ENCODE results near the gene B4GALT4. TPM values are rescaled to one million over a fixed set of nuclear protein-coding genes. Genes with fewer than 3 reads are reported as not detected.

The B4GALT4 gene
- total and polyA plus RNA-seq, 2 of the 8 experiments (the other 6 are each of a cell fraction or from before 2014, with no cell fraction given), result 14.6 to 44.7 TPM

DNA sequence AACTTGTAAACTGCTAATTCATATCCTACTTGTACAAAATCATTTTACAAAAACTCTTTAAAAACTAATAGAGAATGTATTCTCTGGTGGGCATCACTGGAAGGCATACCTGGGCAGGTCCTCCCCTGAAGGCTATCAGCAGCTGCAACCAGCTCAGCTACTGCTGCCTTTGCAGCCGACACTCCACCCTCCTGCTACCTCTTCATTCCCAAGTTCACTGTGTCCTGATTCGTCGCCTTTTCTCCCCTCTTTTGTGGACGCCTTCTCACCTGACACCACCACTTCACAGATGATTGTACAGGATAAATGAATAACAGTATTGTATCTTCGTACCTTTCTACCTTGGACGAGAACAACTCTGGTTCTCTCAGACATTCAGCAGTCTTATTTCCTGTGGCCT, 28.9 kb downstream of the B4GALT4 start (continued):
- TF ChIP-seq, protein P1, sequence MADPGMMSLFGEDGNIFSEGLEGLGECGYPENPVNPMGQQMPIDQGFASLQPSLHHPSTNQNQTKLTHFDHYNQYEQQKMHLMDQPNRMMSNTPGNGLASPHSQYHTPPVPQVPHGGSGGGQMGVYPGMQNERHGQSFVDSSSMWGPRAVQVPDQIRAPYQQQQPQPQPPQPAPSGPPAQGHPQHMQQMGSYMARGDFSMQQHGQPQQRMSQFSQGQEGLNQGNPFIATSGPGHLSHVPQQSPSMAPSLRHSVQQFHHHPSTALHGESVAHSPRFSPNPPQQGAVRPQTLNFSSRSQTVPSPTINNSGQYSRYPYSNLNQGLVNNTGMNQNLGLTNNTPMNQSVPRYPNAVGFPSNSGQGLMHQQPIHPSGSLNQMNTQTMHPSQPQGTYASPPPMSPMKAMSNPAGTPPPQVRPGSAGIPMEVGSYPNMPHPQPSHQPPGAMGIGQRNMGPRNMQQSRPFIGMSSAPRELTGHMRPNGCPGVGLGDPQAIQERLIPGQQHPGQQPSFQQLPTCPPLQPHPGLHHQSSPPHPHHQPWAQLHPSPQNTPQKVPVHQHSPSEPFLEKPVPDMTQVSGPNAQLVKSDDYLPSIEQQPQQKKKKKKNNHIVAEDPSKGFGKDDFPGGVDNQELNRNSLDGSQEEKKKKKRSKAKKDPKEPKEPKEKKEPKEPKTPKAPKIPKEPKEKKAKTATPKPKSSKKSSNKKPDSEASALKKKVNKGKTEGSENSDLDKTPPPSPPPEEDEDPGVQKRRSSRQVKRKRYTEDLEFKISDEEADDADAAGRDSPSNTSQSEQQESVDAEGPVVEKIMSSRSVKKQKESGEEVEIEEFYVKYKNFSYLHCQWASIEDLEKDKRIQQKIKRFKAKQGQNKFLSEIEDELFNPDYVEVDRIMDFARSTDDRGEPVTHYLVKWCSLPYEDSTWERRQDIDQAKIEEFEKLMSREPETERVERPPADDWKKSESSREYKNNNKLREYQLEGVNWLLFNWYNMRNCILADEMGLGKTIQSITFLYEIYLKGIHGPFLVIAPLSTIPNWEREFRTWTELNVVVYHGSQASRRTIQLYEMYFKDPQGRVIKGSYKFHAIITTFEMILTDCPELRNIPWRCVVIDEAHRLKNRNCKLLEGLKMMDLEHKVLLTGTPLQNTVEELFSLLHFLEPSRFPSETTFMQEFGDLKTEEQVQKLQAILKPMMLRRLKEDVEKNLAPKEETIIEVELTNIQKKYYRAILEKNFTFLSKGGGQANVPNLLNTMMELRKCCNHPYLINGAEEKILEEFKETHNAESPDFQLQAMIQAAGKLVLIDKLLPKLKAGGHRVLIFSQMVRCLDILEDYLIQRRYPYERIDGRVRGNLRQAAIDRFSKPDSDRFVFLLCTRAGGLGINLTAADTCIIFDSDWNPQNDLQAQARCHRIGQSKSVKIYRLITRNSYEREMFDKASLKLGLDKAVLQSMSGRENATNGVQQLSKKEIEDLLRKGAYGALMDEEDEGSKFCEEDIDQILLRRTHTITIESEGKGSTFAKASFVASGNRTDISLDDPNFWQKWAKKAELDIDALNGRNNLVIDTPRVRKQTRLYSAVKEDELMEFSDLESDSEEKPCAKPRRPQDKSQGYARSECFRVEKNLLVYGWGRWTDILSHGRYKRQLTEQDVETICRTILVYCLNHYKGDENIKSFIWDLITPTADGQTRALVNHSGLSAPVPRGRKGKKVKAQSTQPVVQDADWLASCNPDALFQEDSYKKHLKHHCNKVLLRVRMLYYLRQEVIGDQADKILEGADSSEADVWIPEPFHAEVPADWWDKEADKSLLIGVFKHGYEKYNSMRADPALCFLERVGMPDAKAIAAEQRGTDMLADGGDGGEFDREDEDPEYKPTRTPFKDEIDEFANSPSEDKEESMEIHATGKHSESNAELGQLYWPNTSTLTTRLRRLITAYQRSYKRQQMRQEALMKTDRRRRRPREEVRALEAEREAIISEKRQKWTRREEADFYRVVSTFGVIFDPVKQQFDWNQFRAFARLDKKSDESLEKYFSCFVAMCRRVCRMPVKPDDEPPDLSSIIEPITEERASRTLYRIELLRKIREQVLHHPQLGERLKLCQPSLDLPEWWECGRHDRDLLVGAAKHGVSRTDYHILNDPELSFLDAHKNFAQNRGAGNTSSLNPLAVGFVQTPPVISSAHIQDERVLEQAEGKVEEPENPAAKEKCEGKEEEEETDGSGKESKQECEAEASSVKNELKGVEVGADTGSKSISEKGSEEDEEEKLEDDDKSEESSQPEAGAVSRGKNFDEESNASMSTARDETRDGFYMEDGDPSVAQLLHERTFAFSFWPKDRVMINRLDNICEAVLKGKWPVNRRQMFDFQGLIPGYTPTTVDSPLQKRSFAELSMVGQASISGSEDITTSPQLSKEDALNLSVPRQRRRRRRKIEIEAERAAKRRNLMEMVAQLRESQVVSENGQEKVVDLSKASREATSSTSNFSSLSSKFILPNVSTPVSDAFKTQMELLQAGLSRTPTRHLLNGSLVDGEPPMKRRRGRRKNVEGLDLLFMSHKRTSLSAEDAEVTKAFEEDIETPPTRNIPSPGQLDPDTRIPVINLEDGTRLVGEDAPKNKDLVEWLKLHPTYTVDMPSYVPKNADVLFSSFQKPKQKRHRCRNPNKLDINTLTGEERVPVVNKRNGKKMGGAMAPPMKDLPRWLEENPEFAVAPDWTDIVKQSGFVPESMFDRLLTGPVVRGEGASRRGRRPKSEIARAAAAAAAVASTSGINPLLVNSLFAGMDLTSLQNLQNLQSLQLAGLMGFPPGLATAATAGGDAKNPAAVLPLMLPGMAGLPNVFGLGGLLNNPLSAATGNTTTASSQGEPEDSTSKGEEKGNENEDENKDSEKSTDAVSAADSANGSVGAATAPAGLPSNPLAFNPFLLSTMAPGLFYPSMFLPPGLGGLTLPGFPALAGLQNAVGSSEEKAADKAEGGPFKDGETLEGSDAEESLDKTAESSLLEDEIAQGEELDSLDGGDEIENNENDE (IDR thresholded peaks at IDR 0.05; ENCODE audit: insufficient replicate concordance, low read length), result no peak
- TF ChIP-seq CREB1 (IDR thresholded peaks at IDR 0.05), result no peak
- no peak for TF ChIP-seq EP300 (IDR thresholded peaks at IDR 0.05; ENCODE audit: borderline replicate concordance in 1 of 2, low read depth in 2 of 2, low read length in 2 of 2)
- TF ChIP-seq HDAC2 (IDR thresholded peaks at IDR 0.05; ENCODE audit: borderline replicate concordance in 1 of 2, low read depth in 2 of 2, low read length in 2 of 2), result no peak
- no peak for TF ChIP-seq SP1 (IDR thresholded peaks at IDR 0.05; ENCODE audit: low read depth, low read length)
- no peak for TF ChIP-seq TCF12 (IDR thresholded peaks at IDR 0.05; ENCODE audit: low read depth, low read length)
- TF ChIP-seq NRF1 (IDR thresholded peaks at IDR 0.05; ENCODE audit: low read depth, low read length), result no peak
- TF ChIP-seq KDM4A (IDR thresholded peaks at IDR 0.05; ENCODE audit: low read depth, low read length, severe bottlenecking), result no peak
- no peak for TF ChIP-seq KDM5A (IDR thresholded peaks at IDR 0.05; ENCODE audit: low read length)
- TF ChIP-seq SIN3A (conservative IDR thresholded peaks at IDR 0.05 in 1 of 2, IDR thresholded peaks at IDR 0.05 in 1 of 2; ENCODE audit: low read depth in 1 of 2, low read length in 2 of 2), result no peak
- TF ChIP-seq RBBP5 (IDR thresholded peaks at IDR 0.05; ENCODE audit: borderline replicate concordance, low read depth, low read length), result no peak
